ENCODE measurements around the gene LATS1. TPM values are rescaled to one million over a fixed set of nuclear protein-coding genes. Genes with fewer than 3 reads are reported as not detected.

Gene LATS1
- total RNA-seq, 1 donor from 2014 or later, result 25.3 TPM

DNA sequence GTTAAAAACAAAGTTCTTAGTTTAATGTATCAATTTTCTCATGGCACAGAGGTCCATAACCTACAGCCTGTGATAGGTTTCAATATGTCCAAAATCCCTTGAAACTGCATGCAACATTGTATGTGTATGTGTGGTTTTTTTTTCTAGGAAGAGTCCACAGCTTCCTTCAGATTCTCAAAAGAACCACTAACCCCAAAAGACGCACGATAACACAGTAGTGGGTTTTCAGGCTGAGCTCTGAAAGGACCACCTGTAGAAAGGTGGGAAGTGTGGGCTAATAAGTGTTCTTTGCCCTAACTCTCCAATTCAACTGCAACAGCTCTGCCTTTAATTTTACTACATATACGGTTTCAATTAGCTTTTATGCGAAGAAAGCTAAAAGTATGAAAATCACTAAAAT is 57.9 kb downstream of the LATS1 start:
- no peaks in the 10 kb centered on the region for H3K4me1 Mint-ChIP-seq (ENCODE audit: unreplicated experiment)
- H3K9me3 Mint-ChIP-seq (ENCODE audit: unreplicated experiment), result no peaks in the 10 kb centered on the region
- TF ChIP-seq, protein P1, sequence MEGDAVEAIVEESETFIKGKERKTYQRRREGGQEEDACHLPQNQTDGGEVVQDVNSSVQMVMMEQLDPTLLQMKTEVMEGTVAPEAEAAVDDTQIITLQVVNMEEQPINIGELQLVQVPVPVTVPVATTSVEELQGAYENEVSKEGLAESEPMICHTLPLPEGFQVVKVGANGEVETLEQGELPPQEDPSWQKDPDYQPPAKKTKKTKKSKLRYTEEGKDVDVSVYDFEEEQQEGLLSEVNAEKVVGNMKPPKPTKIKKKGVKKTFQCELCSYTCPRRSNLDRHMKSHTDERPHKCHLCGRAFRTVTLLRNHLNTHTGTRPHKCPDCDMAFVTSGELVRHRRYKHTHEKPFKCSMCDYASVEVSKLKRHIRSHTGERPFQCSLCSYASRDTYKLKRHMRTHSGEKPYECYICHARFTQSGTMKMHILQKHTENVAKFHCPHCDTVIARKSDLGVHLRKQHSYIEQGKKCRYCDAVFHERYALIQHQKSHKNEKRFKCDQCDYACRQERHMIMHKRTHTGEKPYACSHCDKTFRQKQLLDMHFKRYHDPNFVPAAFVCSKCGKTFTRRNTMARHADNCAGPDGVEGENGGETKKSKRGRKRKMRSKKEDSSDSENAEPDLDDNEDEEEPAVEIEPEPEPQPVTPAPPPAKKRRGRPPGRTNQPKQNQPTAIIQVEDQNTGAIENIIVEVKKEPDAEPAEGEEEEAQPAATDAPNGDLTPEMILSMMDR (IDR thresholded peaks at IDR 0.05; ENCODE audit: unreplicated experiment), result no peak
- H3K27ac Mint-ChIP-seq (ENCODE audit: unreplicated experiment), result no peak overlapping the region
- DNase-seq (ENCODE audit: low spot score), result no peak
- no peak overlapping the region for H3K4me3 Mint-ChIP-seq (ENCODE audit: unreplicated experiment)
- H3K27me3 Mint-ChIP-seq (ENCODE audit: unreplicated experiment), result no peaks in the 10 kb centered on the region
- peaks cover 16% of the 10 kb centered on the region for H3K36me3 Mint-ChIP-seq (ENCODE audit: low read depth, unreplicated experiment)

DNA sequence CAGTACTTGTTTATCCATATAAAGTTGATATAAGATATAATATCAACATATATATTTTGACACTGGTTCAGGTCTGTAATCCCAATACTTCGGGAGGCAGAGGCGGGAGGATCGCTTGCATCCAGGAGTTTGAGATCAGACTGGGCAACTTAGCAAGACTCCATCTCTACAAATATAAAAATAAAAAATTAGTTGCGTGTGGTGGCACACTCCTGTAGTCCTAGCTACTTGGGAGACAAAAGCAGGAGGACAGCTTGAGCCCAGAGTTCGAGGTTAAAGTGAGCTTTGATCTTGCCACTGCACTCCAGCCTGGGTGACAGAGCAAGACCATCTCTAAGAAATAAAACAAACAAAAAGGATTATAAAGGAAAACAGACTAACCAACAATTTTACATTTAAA is 60.5 kb downstream of the LATS1 start:
- H3K27ac Mint-ChIP-seq (ENCODE audit: unreplicated experiment), result no peak overlapping the region
- H3K4me1 Mint-ChIP-seq (ENCODE audit: unreplicated experiment), result no peaks in the 10 kb centered on the region
- peaks cover 12% of the 10 kb centered on the region for H3K36me3 Mint-ChIP-seq (ENCODE audit: low read depth, unreplicated experiment)
- H3K27me3 Mint-ChIP-seq (ENCODE audit: unreplicated experiment), result no peaks in the 10 kb centered on the region
- H3K9me3 Mint-ChIP-seq (ENCODE audit: unreplicated experiment), result no peaks in the 10 kb centered on the region
- H3K4me3 Mint-ChIP-seq (ENCODE audit: unreplicated experiment), result no peak overlapping the region
- no peak for DNase-seq (ENCODE audit: low spot score)
- TF ChIP-seq, protein P1 (IDR thresholded peaks at IDR 0.05; ENCODE audit: unreplicated experiment), result no peak

DNA sequence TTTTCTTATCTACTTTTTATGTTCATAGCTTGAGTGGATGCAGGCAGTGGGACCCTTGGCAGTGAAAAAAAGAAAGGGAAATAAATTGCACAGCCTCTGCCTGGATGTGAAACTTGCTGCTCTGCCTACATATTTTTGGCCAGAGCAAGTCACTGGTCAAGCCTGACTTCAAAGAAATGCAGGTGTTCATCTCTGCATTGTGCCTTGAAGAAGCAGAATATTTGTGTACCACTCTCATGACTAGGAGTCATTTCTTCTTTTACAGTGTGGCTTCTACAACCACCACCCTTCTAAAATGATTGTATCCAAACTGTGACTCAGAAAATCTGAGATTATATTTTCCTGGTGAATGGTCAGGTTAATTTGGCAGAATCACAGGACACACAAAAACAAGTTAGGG is 66.8 kb downstream of the LATS1 start:
- Mint-ChIP-seq H3K9me3 (ENCODE audit: unreplicated experiment) (no peaks in the 10 kb centered on the region), H3K4me1 (ENCODE audit: unreplicated experiment) (peaks cover 4% of the 10 kb centered on the region), H3K27ac (ENCODE audit: unreplicated experiment) (no peak overlapping the region), H3K36me3 (ENCODE audit: low read depth, unreplicated experiment) (no peaks in the 10 kb centered on the region), H3K27me3 (ENCODE audit: unreplicated experiment) (no peaks in the 10 kb centered on the region), H3K4me3 (ENCODE audit: unreplicated experiment) (no peak overlapping the region)
- TF ChIP-seq, protein P1 (IDR thresholded peaks at IDR 0.05; ENCODE audit: unreplicated experiment), result no peak
- DNase-seq (ENCODE audit: low spot score), result no peak

DNA sequence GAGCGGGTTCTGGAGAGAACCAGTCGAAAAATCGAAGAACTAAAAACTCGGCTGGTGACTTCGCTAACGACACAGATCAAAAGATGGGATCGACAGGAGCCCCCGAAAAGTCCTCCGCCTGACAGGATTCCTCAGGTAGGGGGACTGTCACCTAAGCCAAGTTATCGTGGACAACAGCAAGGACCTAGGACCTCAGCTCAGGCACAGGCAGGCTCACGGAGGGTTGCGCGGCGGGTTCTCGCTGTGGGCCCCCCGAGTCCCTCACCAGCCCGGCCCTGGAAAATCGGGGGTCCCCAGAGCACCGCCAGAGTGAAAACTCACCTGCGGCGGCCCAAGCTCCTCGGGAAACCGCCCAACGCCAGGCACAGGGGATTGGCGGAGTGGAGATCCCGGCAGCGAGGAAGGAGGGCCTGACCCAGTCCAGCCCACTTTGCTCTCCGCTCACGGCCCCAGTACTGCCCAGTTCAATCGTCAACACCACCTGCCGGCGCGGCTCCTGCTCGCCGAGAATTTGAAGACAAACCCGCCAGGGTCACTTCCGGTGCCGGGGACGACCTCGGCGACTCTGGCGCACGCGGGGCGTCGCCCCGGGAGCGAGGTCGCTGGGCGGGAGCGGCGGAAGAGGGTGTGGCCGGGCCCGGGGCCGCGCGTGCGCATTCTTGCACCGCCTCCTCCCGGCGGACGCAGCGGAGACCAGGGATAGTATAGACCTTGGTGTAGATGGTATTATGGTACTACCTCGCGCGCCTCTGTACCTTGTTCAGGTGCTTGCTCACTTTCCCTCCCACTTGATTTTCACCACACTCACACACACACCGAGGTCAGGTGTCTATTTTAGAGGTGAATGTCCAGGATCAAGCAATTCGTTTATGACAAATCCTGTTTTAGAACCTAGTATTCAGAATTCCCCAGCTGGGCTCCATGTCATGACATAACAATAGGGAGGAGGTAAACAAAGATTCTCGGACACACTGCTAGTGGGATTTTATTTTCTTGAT is 69.5 kb downstream of the LATS1 start, which contains the start of gene KATNA1:
KATNA1 (minus strand) TSS at position 567 of the 998 bp plus-strand sequence. CDS start 10,167 bp downstream, outside the sequence.
- H3K4me1 Mint-ChIP-seq (ENCODE audit: unreplicated experiment), result peaks cover 4% of the 10 kb centered on the region
- TF ChIP-seq, protein P1 (IDR thresholded peaks at IDR 0.05; ENCODE audit: unreplicated experiment), result no peak
- H3K9me3 Mint-ChIP-seq (ENCODE audit: unreplicated experiment), result no peaks in the 10 kb centered on the region
- H3K27me3 Mint-ChIP-seq (ENCODE audit: unreplicated experiment), result no peaks in the 10 kb centered on the region
- H3K4me3 Mint-ChIP-seq (ENCODE audit: unreplicated experiment), result peak within 1 kb of the TSS; percentile 95
- DNase-seq (ENCODE audit: low spot score), result peak; percentile 77
- H3K36me3 Mint-ChIP-seq (ENCODE audit: low read depth, unreplicated experiment), result no peaks in the 10 kb centered on the region
- peak within 1 kb of the TSS; percentile 68 for H3K27ac Mint-ChIP-seq (ENCODE audit: unreplicated experiment)

DNA sequence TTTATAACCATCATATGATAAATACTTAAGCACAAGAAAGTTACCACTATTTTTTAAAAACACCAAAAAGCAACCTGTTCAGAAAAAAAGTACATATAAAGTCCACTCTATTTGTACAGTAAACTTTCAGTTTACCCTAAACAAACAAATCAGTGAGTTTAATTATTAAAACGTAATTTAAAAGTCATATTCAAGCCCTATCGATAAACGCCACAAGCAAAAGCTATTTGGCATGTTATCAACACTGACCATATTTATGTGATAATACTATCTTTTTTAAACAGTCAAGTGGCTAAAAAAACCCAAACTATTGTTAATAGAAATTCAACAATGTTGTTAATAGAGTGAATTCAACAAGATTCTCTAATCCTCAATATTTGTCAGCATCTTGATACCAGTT is 71.3 kb downstream of the LATS1 start:
- no peaks in the 10 kb centered on the region for H3K36me3 Mint-ChIP-seq (ENCODE audit: low read depth, unreplicated experiment)

More for the DNA sequence above, 71.3 kb downstream of the LATS1 start:
- H3K27me3 Mint-ChIP-seq (ENCODE audit: unreplicated experiment), result no peaks in the 10 kb centered on the region
- no peaks in the 10 kb centered on the region for H3K9me3 Mint-ChIP-seq (ENCODE audit: unreplicated experiment)
- no peak overlapping the region for H3K4me3 Mint-ChIP-seq (ENCODE audit: unreplicated experiment)
- TF ChIP-seq, protein P1 (IDR thresholded peaks at IDR 0.05; ENCODE audit: unreplicated experiment), result no peak
- peaks cover 4% of the 10 kb centered on the region for H3K4me1 Mint-ChIP-seq (ENCODE audit: unreplicated experiment)
- H3K27ac Mint-ChIP-seq (ENCODE audit: unreplicated experiment), result no peak overlapping the region
- no peak for DNase-seq (ENCODE audit: low spot score)

All from endothelial cell (in vitro differentiated cells).